ENCODE data around the gene SLC44A5.

DNA sequence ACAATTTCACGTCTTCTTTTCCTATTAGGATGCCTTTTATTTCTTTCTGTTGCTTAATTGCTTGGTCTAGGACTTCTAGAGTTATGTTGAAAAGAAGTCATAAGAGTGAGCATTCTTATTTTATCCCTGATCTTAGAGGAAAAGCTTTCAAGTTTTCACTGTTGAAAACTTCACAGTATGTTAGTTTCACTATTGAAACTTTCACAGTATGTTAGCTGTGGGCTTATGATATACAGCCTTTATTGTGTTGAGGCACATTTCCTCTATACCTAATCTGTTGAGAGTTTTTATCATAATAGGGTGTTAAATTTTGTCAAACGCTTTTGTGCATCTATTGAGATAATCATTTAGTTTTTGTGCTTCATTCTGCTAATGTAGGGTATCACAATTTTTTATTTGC, 249.7 kb downstream of the SLC44A5 start:
- TF ChIP-seq, protein P1, sequence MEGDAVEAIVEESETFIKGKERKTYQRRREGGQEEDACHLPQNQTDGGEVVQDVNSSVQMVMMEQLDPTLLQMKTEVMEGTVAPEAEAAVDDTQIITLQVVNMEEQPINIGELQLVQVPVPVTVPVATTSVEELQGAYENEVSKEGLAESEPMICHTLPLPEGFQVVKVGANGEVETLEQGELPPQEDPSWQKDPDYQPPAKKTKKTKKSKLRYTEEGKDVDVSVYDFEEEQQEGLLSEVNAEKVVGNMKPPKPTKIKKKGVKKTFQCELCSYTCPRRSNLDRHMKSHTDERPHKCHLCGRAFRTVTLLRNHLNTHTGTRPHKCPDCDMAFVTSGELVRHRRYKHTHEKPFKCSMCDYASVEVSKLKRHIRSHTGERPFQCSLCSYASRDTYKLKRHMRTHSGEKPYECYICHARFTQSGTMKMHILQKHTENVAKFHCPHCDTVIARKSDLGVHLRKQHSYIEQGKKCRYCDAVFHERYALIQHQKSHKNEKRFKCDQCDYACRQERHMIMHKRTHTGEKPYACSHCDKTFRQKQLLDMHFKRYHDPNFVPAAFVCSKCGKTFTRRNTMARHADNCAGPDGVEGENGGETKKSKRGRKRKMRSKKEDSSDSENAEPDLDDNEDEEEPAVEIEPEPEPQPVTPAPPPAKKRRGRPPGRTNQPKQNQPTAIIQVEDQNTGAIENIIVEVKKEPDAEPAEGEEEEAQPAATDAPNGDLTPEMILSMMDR (IDR thresholded peaks at IDR 0.05) = no peak
- TF ChIP-seq EP300 (IDR thresholded peaks at IDR 0.05) = no peak

All from stomach (tissue), 4 donors.